Stimulated activated CD4-positive, alpha-beta T cell treated with anti-CD3 and anti-CD28 coated beads, Interleukin-12 subunit alpha, Interleukin-12 subunit beta, amount 100 ng/mL, for 24 hours (primary cell): Measurements from ENCODE around the gene OCA2.
"Not testable (repeated sequence)": the region's sequence is repeated elsewhere in the genome, so short reads cannot be mapped to it uniquely, and the experiment has no call there.

Experiments
- DNase-seq, 2 experiments: peaks; one replicate each; pipeline ENCODE4 v3.0.0-alpha.2; 2020; ENCODE audit warnings: low read depth in 2 of 2

OCA2 gene

DNA sequence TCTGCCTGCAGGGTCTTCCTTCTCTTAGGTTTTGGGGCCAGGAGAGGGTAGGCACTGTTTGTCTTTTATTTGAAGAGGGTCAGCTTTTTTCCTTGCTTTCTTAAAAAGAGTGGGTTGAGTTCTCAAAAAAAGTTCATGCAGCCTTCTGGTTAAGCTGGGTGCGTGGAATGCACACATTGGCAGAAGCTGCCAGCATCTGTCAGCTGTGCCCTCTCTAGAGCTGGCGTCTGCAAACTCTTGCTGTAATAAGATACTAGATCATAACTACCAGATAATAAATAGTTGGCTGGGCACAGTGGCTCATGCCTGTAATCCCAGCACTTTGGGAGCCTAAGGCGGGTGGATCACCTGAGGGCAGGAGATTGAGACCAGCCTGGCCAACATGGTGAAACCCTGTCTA, 373.4 kb downstream of the OCA2 start:
- DNase-seq: no peak

DNA sequence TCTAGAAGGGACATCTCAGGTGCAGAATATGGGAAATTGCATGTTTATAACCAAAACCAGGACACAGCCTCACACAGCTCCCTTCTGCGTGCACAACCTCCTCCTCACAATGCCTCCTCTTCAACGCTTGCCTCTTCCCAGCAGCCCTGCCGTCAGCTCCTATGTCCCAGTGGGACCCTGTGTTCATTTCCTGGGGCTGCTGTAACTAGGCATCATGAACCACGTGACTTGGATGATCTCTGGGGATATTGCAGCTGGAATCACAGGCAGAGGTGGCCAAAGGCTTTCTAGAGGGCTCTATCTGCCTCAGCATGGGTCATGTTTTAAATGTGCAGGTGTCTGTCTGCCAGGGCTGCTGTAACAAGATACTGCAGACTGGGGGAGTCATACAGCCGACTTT, 375.3 kb downstream of the OCA2 start:
- DNase-seq: no peak

GRCh38 chr15:27722102-27722501, 377.0 kb downstream of the OCA2 start:
- DNase-seq: no peak

GRCh38 chr15:27714675-27715074, 384.4 kb downstream of the OCA2 start:
- DNase-seq: no peak

DNA sequence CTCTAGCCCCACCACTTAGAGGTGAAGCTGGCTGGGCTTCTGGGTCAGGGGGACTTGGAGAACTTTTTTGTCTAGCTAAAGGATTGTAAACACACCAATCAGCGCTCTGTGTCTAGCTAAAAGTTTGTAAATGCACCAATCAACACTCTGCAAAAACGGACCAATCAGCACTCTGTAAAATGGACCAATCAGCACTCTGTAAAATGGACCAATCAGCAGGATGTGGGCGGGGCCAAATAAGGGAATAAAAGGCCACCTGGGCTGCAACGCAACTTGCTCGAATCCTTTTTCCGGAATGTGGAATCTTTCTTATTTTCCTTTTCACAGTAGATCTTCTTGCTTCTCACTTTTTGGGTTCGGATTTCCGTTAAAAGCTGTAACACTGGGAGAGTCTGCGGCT, 385.3 kb downstream of the OCA2 start:
- not testable (repeated sequence) for DNase-seq

DNA sequence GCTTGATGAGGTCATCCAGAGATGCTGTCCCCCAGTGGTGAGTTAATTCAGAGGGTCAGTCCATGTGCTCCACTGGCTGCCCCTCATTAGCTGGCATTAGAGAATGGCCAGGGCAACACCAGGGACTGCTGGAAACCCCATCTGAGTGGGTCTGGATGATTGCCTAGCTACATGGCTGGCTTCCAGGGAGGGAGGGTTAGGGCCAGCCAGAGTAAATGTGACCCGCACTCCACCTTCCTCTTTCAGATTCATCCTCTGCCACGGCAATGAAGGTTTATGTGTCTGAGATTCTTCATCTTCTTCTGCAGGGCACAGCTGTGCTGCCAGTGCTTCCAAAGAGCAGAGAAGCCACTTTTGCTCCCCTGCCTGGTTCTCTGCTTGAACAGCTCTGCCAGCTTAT, 391.9 kb downstream of the OCA2 start:
- no peak for DNase-seq

DNA sequence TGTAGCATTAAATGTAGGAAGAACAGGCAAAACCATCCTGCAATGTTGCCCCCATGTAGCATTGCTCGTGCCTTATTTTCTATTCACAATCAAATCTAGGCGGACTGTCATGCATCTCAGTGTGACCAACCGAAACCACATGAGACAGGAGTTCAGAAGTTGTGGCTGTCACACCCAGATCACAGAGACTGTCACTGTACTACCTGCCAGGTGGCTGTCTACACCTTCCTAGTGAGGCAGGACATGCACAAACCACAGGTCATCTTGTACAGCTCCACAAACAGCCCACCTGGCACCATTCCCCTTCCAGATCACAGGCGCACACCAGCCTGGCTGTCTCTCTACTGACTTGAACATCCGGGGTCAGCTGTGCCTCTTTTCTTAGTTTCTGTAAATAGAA, 392.8 kb downstream of the OCA2 start:
- no peak for DNase-seq

- no peak for DNase-seq
These were observed 394.1 kb downstream of the OCA2 start for GRCh38 chr15:27705056-27705455.
